ENCODE results near the gene MRPL4. TPM values are rescaled to one million over a fixed set of nuclear protein-coding genes. Genes with fewer than 3 reads are reported as not detected.

The MRPL4 gene
- total RNA-seq (2022; extraction: Qiagen RNA extraction) = 55.9 to 85.2 TPM (median 78.8 TPM) in 5 replicates

DNA sequence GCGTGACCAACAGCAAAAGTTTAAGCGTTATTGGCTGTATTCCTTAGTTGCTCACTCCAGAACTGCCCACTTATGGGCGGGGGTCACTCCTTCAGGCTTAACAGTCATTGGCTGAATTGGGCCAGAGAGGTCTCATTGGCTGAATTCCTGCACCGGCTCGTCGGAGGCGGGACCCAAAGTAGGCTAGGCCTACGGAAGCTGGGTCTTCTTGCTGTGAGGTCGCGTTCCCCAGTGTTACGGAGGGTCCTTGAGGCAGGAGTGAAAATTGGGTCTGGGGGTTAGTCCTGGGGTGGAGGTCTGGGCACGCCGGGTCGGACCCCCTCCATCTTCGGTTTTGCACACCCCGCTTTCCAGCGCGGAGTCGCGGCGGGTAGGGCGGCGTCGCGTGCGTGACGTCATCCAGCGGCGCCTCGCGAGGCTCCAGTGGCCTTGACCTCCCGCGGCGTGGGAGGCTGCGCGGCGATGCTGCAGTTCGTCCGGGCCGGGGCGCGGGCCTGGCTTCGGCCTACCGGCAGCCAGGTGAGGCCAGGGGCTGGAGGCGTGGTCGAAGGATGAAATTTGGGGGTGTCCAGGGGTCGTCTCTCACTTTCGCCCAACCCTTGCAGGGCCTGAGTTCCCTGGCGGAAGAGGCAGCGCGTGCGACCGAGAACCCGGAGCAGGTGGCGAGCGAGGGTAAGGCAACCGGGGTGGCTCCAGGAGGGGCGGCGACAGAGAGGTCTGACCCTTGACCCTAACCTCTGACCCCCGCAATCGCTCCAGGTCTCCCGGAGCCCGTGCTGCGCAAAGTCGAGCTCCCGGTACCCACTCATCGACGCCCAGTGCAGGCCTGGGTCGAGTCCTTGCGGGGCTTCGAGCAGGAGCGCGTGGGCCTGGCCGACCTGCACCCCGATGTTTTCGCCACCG is at the start of gene MRPL4:
Gene MRPL4, plus strand, starts transcription at position 423 of the 903 bp plus-strand sequence. Its CDS starts 40 bp downstream, at position 463.

GRCh38 chr19:10230861-10231611 is 21.0 kb upstream of the MRPL4 start, which contains the start of gene S1PR2:
Gene S1PR2 (minus strand): TSS chr19:10231331. CDS start chr19:10224905, 6,426 bp downstream.

GRCh38 chr19:10270616-10271394 is 18.8 kb downstream of the MRPL4 start, which contains the start of gene ICAM1:
Gene ICAM1 (plus strand): TSS chr19:10271120. CDS start chr19:10271160, 40 bp downstream.

GRCh38 chr19:10286803-10287737 is 35.1 kb downstream of the MRPL4 start, which contains the start of gene ICAM4:
Gene ICAM4 (plus strand): TSS chr19:10286955. CDS start chr19:10287013, 58 bp downstream.

GRCh38 chr19:10289836-10290356 is 37.9 kb downstream of the MRPL4 start, which contains the start of gene ICAM5:
Gene ICAM5 (plus strand): TSS chr19:10289952. CDS start chr19:10290044, 92 bp downstream.

DNA sequence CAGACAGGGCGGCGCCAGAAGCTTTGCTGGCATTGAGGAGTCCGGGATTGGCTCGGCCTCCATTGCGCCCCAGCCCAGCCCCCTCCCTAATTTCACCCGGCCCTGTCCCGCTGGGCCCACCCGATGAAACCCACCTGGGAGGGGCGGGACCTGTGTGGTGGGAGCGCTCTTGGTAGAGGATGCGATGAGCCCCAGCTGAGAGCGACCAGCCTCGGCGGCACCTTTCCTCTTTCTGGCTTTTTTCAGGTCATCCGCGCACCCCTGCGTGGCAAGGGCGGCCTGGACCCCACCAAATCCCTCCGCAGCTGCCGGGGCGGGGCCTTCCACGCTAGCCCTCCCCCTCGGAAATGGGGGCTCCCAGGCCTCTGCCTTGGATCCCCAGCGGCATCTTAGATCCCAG is 57.4 kb downstream of the MRPL4 start, which contains the start of gene ZGLP1:
Gene ZGLP1, minus strand, starts transcription at position 393 of the 400 bp plus-strand sequence.

Other genes with a start within 250 kb of the MRPL4 start
- gene COL5A3, start 241.7 kb upstream of the MRPL4 start, total RNA-seq (2022; extraction: Qiagen RNA extraction) = 3.7 to 5.8 TPM (median 3.7 TPM) in 5 replicates
- 0.16 to 0.65 TPM (median 0.33 TPM) in 5 replicates for gene RDH8, start 238.7 kb upstream of the MRPL4 start, total RNA-seq (2022; extraction: Qiagen RNA extraction)
- gene SHFL, start 165.9 kb upstream of the MRPL4 start, total RNA-seq (2022; extraction: Qiagen RNA extraction) = 6.8 to 9.8 TPM (median 8.2 TPM) in 5 replicates
- gene ANGPTL6, start 149.5 kb upstream of the MRPL4 start, total RNA-seq (2022; extraction: Qiagen RNA extraction) = 0.08 to 0.15 TPM (median 0.08 TPM) in 3 of 5 replicates, not detected in the others
- gene PPAN, start 145.9 kb upstream of the MRPL4 start, total RNA-seq (2022; extraction: Qiagen RNA extraction) = 40.7 to 59.7 TPM (median 54.1 TPM) in 5 replicates
- 4.6 to 13.5 TPM (median 7.0 TPM) in 5 replicates for gene P2RY11, start 140.5 kb upstream of the MRPL4 start, total RNA-seq (2022; extraction: Qiagen RNA extraction)
- gene EIF3G, start 132.3 kb upstream of the MRPL4 start, total RNA-seq (2022; extraction: Qiagen RNA extraction) = 161 to 180 TPM (median 167 TPM) in 5 replicates
- gene DNMT1, start 57.3 kb upstream of the MRPL4 start, total RNA-seq (2022; extraction: Qiagen RNA extraction) = 58.2 to 74.6 TPM (median 66.3 TPM) in 5 replicates
- 0.75 to 1.1 TPM (median 0.96 TPM) in 5 replicates for gene S1PR2, start 20.9 kb upstream of the MRPL4 start, total RNA-seq (2022; extraction: Qiagen RNA extraction)
- gene ICAM1, start 18.9 kb downstream of the MRPL4 start, total RNA-seq (2022; extraction: Qiagen RNA extraction) = 2.8 to 6.5 TPM (median 5.1 TPM) in 5 replicates
- gene ICAM4, start 34.7 kb downstream of the MRPL4 start, total RNA-seq (2022; extraction: Qiagen RNA extraction) = 0.12 to 0.25 TPM (median 0.14 TPM) in 3 of 5 replicates, not detected in the others
- 0.47 to 1.3 TPM (median 1.0 TPM) in 5 replicates for gene ICAM5, start 37.7 kb downstream of the MRPL4 start, total RNA-seq (2022; extraction: Qiagen RNA extraction)
- 1.4 to 3.2 TPM (median 2.3 TPM) in 5 replicates for gene ZGLP1, start 57.6 kb downstream of the MRPL4 start, total RNA-seq (2022; extraction: Qiagen RNA extraction)
- gene FDX2, start 63.8 kb downstream of the MRPL4 start, total RNA-seq (2022; extraction: Qiagen RNA extraction) = 25.9 to 41.7 TPM (median 33.8 TPM) in 5 replicates
- 21.7 to 31.3 TPM (median 28.9 TPM) in 5 replicates for gene RAVER1, start 81.3 kb downstream of the MRPL4 start, total RNA-seq (2022; extraction: Qiagen RNA extraction)
- 7.2 to 11.0 TPM (median 8.8 TPM) in 5 replicates for gene ICAM3, start 87.4 kb downstream of the MRPL4 start, total RNA-seq (2022; extraction: Qiagen RNA extraction)
- gene TYK2, start 128.4 kb downstream of the MRPL4 start, total RNA-seq (2022; extraction: Qiagen RNA extraction) = 27.3 to 52.9 TPM (median 43.9 TPM) in 5 replicates
- gene CDC37, start 151.3 kb downstream of the MRPL4 start, total RNA-seq (2022; extraction: Qiagen RNA extraction) = 159 to 201 TPM (median 189 TPM) in 5 replicates
- gene PDE4A, start 168.3 kb downstream of the MRPL4 start, total RNA-seq (2022; extraction: Qiagen RNA extraction) = 3.8 to 5.4 TPM (median 4.9 TPM) in 5 replicates

Measured in A549 treated with CORT108297 at 1 μM for 4 hours (cell line).